ENCODE data around the gene GIPC3.

The GIPC3 gene

GRCh38 chr19:3604227-3604986 lies 19.1 kb downstream of the GIPC3 start:
- POLR2A ChIA-PET: no interaction called here
- H3K9me3 ChIP-seq (ENCODE audit: control insufficient read depth, insufficient read depth, low read depth, low read length): no peaks in the 10 kb centered on the region
- CTCF ChIA-PET: interaction anchor here (0.6 kb wide), 1 partner anchor 15 kb away, joined by 3 read pairs; no protein-coding TSS in a partner anchor
- H3K27ac ChIP-seq (ENCODE audit: extremely low read depth, low read depth, low read length): no peak overlapping the region
- TF ChIP-seq ZSCAN18 (tag by site-specific recombination; IDR thresholded peaks at IDR 0.05) (no peak), GLIS1 (tag by site-specific recombination; IDR thresholded peaks at IDR 0.05) (no peak), ZNF280D (tag by site-specific recombination; IDR thresholded peaks at IDR 0.05) (no peak), ZBTB1 (tag by site-specific recombination; IDR thresholded peaks at IDR 0.05) (no peak), YY2 (tag by site-specific recombination; IDR thresholded peaks at IDR 0.05) (no peak), ZSCAN30 (tag by site-specific recombination; IDR thresholded peaks at IDR 0.05) (no peak), ZNF223 (tag by site-specific recombination; IDR thresholded peaks at IDR 0.05) (no peak), ZBTB48 (tag by site-specific recombination; IDR thresholded peaks at IDR 0.05) (no peak)
- TF ChIP-seq, protein P1, sequence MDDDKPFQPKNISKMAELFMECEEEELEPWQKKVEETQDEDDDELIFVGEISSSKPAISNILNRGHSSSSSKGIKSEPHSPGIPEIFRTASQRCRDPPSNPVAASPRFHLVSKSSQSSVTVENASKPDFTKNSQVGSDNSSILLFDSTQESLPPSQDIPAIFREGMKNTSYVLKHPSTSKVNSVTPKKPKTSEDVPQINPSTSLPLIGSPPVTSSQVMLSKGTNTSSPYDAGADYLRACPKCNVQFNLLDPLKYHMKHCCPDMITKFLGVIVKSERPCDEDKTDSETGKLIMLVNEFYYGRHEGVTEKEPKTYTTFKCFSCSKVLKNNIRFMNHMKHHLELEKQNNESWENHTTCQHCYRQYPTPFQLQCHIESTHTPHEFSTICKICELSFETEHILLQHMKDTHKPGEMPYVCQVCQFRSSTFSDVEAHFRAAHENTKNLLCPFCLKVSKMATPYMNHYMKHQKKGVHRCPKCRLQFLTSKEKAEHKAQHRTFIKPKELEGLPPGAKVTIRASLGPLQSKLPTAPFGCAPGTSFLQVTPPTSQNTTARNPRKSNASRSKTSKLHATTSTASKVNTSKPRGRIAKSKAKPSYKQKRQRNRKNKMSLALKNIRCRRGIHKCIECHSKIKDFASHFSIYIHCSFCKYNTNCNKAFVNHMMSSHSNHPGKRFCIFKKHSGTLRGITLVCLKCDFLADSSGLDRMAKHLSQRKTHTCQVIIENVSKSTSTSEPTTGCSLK (tag by site-specific recombination; IDR thresholded peaks at IDR 0.05): no peak
- TF ChIP-seq, protein P2, sequence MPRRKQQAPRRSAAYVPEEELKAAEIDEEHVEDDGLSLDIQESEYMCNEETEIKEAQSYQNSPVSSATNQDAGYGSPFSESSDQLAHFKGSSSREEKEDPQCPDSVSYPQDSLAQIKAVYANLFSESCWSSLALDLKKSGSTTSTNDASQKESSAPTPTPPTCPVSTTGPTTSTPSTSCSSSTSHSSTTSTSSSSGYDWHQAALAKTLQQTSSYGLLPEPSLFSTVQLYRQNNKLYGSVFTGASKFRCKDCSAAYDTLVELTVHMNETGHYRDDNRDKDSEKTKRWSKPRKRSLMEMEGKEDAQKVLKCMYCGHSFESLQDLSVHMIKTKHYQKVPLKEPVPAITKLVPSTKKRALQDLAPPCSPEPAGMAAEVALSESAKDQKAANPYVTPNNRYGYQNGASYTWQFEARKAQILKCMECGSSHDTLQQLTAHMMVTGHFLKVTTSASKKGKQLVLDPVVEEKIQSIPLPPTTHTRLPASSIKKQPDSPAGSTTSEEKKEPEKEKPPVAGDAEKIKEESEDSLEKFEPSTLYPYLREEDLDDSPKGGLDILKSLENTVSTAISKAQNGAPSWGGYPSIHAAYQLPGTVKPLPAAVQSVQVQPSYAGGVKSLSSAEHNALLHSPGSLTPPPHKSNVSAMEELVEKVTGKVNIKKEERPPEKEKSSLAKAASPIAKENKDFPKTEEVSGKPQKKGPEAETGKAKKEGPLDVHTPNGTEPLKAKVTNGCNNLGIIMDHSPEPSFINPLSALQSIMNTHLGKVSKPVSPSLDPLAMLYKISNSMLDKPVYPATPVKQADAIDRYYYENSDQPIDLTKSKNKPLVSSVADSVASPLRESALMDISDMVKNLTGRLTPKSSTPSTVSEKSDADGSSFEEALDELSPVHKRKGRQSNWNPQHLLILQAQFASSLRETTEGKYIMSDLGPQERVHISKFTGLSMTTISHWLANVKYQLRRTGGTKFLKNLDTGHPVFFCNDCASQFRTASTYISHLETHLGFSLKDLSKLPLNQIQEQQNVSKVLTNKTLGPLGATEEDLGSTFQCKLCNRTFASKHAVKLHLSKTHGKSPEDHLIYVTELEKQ (tag by site-specific recombination; IDR thresholded peaks at IDR 0.05; ENCODE audit: borderline replicate concordance): no peak
- TF ChIP-seq, protein P3, sequence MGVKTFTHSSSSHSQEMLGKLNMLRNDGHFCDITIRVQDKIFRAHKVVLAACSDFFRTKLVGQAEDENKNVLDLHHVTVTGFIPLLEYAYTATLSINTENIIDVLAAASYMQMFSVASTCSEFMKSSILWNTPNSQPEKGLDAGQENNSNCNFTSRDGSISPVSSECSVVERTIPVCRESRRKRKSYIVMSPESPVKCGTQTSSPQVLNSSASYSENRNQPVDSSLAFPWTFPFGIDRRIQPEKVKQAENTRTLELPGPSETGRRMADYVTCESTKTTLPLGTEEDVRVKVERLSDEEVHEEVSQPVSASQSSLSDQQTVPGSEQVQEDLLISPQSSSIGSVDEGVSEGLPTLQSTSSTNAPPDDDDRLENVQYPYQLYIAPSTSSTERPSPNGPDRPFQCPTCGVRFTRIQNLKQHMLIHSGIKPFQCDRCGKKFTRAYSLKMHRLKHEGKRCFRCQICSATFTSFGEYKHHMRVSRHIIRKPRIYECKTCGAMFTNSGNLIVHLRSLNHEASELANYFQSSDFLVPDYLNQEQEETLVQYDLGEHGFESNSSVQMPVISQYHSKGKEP (tag by site-specific recombination; IDR thresholded peaks at IDR 0.05): no peak
- no peak overlapping the region for H3K4me3 ChIP-seq (ENCODE audit: low read depth, low read length)
- H3K36me3 ChIP-seq (ENCODE audit: control insufficient read depth in 2 of 2, insufficient read depth in 1 of 2, low read length in 2 of 2): no peaks in the 10 kb centered on the region; a peak in 1 of 3 replicates
- H3K4me1 ChIP-seq (ENCODE audit: control insufficient read depth, insufficient read depth, low read length): peaks cover 3% of the 10 kb centered on the region; the same call in 1 of the 2 replicates

- Histone ChIP-seq H3K36me3 (ENCODE audit: control insufficient read depth in 2 of 2, insufficient read depth in 1 of 2, low read length in 2 of 2) (peaks cover 0 to 2% of the 10 kb centered on the region in 2 experiments; a peak in 2 of 3 replicates), H3K9me3 (ENCODE audit: control insufficient read depth, insufficient read depth, low read depth, low read length) (no peaks in the 10 kb centered on the region), H3K4me3 (ENCODE audit: low read depth, low read length) (no peak overlapping the region), H3K27ac (ENCODE audit: extremely low read depth, low read depth, low read length) (no peak overlapping the region), H3K4me1 (ENCODE audit: control insufficient read depth, insufficient read depth, low read length) (peaks cover 3% of the 10 kb centered on the region; the same call in 1 of the 2 replicates)
- CTCF ChIA-PET: no interaction called here
- POLR2A ChIA-PET: no interaction called here
- TF ChIP-seq ZNF561 (tag by site-specific recombination; IDR thresholded peaks at IDR 0.05; ENCODE audit: borderline replicate concordance) (no peak), ZNF140 (tag by site-specific recombination; IDR thresholded peaks at IDR 0.05) (no peak), SP2 (tag by site-specific recombination; IDR thresholded peaks at IDR 0.05) (peak; percentile 21; the same call in 1 of the 2 replicates), ZBTB7A (tag by site-specific recombination; IDR thresholded peaks at IDR 0.05; ENCODE audit: low read depth) (no peak), ZNF366 (tag by site-specific recombination; conservative IDR thresholded peaks at IDR 0.05) (no peak), GLIS2 (tag by site-specific recombination; IDR thresholded peaks at IDR 0.05) (peak; percentile 50; the same call in 1 of the 2 replicates), PRDM4 (tag by site-specific recombination; IDR thresholded peaks at IDR 0.05) (no peak)
Observed at GRCh38 chr19:3604987-3605343, 19.7 kb downstream of the GIPC3 start.
